ENCODE measurements around the gene EFEMP1. TPM values are rescaled to one million over a fixed set of nuclear protein-coding genes. Genes with fewer than 3 reads are reported as not detected.
A peak's percentile ranks its signal among the peaks of the same experiment; 100 is the strongest.

The EFEMP1 gene
- total and polyA plus RNA-seq, 2 of the 13 experiments (the other 11 are each of a cell fraction or from before 2014, with no cell fraction given): not detected

- TF ChIP-seq ZBTB33 (CRISPR knock-in tag; IDR thresholded peaks at IDR 0.05) (no peak), HOXD1 (CRISPR knock-in tag; IDR thresholded peaks at IDR 0.05) (peak; percentile 66; the same call in 1 of the 2 replicates), GZF1 (CRISPR knock-in tag; IDR thresholded peaks at IDR 0.05) (no peak), SMYD3 (CRISPR knock-in tag; IDR thresholded peaks at IDR 0.05) (peak; percentile 89; the same call in 1 of the 2 replicates), TARDBP (CRISPR knock-in tag; IDR thresholded peaks at IDR 0.05) (peak; percentile 81), CEBPB (IDR thresholded peaks at IDR 0.05; ENCODE audit: borderline replicate concordance, low read depth, low read length) (peak; percentile 8; the same call in 1 of the 2 replicates), FOXA3 (CRISPR knock-in tag; IDR thresholded peaks at IDR 0.05) (peak; percentile 98), DMTF1 (CRISPR knock-in tag; IDR thresholded peaks at IDR 0.05) (no peak), ZNF552 (CRISPR knock-in tag; IDR thresholded peaks at IDR 0.05; ENCODE audit: borderline replicate concordance) (no peak), E2F1 (CRISPR knock-in tag; IDR thresholded peaks at IDR 0.05) (no peak), ZNF530 (CRISPR knock-in tag; IDR thresholded peaks at IDR 0.05; ENCODE audit: low read depth) (no peak), NAIF1 (CRISPR knock-in tag; IDR thresholded peaks at IDR 0.05; ENCODE audit: borderline replicate concordance) (no peak), ZC3H13 (CRISPR knock-in tag; IDR thresholded peaks at IDR 0.05) (no peak), ZNF644 (CRISPR knock-in tag; IDR thresholded peaks at IDR 0.05; ENCODE audit: low read depth) (peak; percentile 91)
- TF ChIP-seq, protein P1, sequence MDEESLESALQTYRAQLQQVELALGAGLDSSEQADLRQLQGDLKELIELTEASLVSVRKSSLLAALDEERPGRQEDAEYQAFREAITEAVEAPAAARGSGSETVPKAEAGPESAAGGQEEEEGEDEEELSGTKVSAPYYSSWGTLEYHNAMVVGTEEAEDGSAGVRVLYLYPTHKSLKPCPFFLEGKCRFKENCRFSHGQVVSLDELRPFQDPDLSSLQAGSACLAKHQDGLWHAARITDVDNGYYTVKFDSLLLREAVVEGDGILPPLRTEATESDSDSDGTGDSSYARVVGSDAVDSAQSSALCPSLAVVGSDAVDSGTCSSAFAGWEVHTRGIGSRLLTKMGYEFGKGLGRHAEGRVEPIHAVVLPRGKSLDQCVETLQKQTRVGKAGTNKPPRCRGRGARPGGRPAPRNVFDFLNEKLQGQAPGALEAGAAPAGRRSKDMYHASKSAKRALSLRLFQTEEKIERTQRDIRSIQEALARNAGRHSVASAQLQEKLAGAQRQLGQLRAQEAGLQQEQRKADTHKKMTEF (CRISPR knock-in tag; IDR thresholded peaks at IDR 0.05): peak; percentile 84
- TF ChIP-seq, protein P2, sequence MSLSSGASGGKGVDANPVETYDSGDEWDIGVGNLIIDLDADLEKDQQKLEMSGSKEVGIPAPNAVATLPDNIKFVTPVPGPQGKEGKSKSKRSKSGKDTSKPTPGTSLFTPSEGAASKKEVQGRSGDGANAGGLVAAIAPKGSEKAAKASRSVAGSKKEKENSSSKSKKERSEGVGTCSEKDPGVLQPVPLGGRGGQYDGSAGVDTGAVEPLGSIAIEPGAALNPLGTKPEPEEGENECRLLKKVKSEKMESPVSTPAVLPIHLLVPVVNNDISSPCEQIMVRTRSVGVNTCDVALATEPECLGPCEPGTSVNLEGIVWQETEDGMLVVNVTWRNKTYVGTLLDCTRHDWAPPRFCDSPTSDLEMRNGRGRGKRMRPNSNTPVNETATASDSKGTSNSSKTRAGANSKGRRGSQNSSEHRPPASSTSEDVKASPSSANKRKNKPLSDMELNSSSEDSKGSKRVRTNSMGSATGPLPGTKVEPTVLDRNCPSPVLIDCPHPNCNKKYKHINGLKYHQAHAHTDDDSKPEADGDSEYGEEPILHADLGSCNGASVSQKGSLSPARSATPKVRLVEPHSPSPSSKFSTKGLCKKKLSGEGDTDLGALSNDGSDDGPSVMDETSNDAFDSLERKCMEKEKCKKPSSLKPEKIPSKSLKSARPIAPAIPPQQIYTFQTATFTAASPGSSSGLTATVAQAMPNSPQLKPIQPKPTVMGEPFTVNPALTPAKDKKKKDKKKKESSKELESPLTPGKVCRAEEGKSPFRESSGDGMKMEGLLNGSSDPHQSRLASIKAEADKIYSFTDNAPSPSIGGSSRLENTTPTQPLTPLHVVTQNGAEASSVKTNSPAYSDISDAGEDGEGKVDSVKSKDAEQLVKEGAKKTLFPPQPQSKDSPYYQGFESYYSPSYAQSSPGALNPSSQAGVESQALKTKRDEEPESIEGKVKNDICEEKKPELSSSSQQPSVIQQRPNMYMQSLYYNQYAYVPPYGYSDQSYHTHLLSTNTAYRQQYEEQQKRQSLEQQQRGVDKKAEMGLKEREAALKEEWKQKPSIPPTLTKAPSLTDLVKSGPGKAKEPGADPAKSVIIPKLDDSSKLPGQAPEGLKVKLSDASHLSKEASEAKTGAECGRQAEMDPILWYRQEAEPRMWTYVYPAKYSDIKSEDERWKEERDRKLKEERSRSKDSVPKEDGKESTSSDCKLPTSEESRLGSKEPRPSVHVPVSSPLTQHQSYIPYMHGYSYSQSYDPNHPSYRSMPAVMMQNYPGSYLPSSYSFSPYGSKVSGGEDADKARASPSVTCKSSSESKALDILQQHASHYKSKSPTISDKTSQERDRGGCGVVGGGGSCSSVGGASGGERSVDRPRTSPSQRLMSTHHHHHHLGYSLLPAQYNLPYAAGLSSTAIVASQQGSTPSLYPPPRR (CRISPR knock-in tag; IDR thresholded peaks at IDR 0.05; ENCODE audit: borderline replicate concordance): peak; percentile 97
Observed at GRCh38 chr2:55839182-55839819, 84.3 kb downstream of the EFEMP1 start (continued).
